NCI-H82 (cell line): ENCODE results near the gene TRIM49B.
"Not testable (repeated sequence)": the region's sequence is repeated elsewhere in the genome, so short reads cannot be mapped to it uniquely, and the experiment has no call there.

Source experiments
- DNase-seq: peaks from one replicate; lab custom pipeline; 2025; lab: John Stamatoyannopoulos, UW

TRIM49B gene

DNA sequence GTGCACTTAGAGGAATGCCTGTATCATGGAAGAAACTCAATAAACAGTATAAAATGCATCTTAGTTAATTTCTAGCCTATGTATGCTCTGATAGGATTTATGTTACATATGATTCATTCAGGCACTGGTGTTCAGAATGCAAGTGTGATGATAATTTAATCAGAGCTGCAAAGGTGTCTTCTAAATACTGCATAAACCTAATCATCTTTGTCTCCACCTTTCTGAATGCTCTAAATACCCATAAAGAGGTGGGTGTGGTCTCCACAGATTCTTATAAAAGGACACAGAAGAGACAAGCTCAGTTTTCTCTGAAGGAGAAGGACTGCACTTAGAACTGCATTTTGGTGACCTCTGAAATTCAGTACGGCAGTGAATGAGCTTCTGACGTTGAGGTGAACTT lies at the start of gene TRIM49B:
TRIM49B (plus strand) TSS at position 301 of the 400 bp plus-strand sequence. CDS start 2,777 bp downstream, outside the sequence.
- not testable (repeated sequence) for DNase-seq

DNA sequence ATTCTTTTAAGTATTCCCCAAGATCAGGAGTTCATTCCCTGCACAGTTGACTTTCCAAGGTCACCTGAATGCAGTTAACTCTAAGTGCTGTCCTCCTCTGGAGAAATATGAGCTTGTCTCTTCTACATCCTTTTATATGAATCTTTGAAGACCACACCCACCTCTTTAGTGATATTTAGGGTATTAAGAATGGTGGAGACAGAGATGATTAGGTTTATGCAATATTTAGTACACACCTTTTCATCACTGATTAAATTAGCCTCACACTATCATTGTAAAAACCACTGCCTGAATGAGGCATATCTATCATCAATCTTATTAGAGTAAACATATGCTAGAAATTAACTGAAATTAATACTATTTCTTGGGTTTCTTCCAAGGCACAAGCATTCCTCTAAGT lies 44.8 kb upstream of the TRIM49B start, which contains the start of gene TRIM51G:
TRIM51G (minus strand) TSS at position 101 of the 400 bp plus-strand sequence. CDS start 2,190 bp downstream, outside the sequence.
- DNase-seq, result not testable (repeated sequence)

DNA sequence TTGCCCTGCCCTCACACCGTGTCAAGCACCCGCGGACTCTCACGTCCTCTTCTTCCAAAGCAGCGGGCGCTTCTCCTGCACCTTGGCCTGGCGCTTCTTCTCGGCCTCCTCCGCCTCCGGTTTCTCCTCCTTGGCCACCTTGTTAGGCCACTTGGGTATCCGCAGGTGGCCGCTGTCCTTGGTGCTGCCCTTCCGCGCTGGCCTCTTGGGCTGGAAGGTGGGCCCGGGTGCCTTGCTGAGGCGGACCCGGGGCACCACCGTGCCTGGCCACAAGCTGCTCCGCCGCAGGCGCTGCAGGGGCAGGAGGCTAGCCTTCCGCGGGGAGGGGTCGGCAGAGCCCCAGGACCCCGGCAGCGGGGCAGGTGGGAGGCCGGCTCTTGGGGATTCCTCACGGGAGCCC lies 19.6 kb downstream of the TRIM49B start:
- not testable (repeated sequence) for DNase-seq

DNA sequence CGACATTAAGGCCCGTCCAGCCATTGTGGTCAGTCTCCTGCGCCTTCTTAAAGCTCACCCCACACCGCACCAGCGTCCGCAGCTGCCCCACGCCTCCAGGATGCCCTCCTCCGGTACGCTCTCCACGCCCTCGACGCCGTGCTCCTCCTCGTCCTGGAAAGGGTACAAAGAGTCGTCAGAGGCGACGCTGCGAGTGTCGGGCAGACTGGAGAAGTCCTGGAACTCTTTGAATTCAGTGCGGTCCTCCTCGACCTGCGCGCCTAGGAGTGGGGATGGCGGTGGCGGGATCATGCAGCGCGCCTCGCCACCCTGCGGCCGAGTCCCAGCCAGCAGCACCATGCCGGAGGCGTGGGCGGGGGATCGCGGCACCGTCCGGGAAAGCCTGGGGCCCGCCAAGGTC lies 21.2 kb downstream of the TRIM49B start:
- DNase-seq, result not testable (repeated sequence)

DNA sequence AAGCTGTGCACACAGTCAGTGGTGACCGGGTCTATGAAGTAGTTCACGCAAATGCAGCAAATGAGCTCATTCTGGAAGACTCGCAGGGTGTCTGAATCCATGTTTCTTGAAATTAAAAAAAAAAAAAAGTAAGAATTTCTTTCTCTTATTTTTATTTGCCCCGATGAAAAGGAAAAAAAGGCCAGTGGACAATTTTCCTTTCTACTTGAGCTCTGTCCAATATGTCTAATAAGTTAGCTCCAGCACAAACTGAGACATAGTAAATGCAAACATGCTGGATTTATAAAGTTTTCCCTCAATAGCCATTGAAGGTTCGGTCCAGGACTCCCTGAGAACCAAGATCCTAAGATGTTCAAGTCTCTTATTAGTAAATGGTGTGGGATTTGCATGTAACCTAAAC lies 30.4 kb downstream of the TRIM49B start, which contains the start of gene TRIM64C:
TRIM64C (minus strand) TSS at position 101 of the 400 bp plus-strand sequence; CDS start at position 101, 0 bp downstream.
- DNase-seq, result not testable (repeated sequence)

- DNase-seq, result not testable (repeated sequence)
Measured at GRCh38 chr11:49069897-49070296, 41.3 kb downstream of the TRIM49B start.
